WI38 (cell line): Measurements from ENCODE around the gene NEIL3.
"Not testable (repeated sequence)": the region's sequence is repeated elsewhere in the genome, so short reads cannot be mapped to it uniquely, and the experiment has no call there.

Source experiments
- H3K4me3 ChIP-seq: 2 replicates; pipeline ENCODE4 v1.5.1; 2011; ENCODE audit warnings: low read depth, mild to moderate bottlenecking, control low read depth, low read length
- TF ChIP-seq, protein P1 (sequence below): IDR thresholded peaks from 2 replicates; pipeline ENCODE4 v1.5.1; 2012; ENCODE audit warnings: low read depth, mild to moderate bottlenecking, control low read depth, low read length

NEIL3 gene

DNA sequence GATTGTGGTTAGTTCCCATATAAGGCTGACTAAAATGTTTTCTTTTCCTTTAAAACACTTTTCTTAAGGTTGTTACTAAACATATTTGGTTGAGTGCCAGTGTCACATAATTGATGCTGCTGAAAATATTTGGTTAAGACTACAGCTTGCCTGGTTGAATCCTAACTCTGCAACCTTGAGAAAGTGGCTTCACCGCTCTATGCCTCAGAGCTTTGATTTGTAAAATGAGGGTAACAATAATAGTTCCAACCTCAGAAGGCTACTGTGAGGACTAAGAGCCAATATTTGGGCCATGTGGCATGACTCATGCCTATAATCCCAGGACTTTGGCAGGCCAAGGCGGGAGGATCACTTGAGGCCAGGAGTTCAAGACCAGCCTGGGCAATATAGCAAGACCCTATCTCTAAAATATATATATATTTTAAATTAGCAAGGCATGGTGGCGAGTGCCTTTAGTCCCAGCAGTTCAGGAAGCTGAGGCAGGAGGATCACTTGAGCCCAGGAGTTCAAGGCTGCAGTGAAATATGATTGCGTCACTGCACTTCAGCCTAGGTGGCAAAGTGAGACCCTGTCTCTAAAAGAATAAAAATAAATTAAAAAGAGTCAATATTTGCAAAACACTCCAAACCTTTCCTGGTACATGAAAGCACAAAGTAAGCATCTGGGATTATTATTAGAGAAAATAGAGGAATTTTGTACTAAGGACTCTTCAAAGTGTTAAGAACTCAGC is 7.1 kb upstream of the NEIL3 start:
- no peak overlapping the region for H3K4me3 ChIP-seq
- TF ChIP-seq, protein P1, sequence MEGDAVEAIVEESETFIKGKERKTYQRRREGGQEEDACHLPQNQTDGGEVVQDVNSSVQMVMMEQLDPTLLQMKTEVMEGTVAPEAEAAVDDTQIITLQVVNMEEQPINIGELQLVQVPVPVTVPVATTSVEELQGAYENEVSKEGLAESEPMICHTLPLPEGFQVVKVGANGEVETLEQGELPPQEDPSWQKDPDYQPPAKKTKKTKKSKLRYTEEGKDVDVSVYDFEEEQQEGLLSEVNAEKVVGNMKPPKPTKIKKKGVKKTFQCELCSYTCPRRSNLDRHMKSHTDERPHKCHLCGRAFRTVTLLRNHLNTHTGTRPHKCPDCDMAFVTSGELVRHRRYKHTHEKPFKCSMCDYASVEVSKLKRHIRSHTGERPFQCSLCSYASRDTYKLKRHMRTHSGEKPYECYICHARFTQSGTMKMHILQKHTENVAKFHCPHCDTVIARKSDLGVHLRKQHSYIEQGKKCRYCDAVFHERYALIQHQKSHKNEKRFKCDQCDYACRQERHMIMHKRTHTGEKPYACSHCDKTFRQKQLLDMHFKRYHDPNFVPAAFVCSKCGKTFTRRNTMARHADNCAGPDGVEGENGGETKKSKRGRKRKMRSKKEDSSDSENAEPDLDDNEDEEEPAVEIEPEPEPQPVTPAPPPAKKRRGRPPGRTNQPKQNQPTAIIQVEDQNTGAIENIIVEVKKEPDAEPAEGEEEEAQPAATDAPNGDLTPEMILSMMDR = no peak

- H3K4me3 ChIP-seq = no peak overlapping the region
- TF ChIP-seq, protein P1 = no peak
Measured at GRCh38 chr4:177304094-177304493, 5.6 kb upstream of the NEIL3 start.

- H3K4me3 ChIP-seq = not testable (repeated sequence)
Measured at GRCh38 chr4:177304864-177305263, 4.8 kb upstream of the NEIL3 start.

- no peak overlapping the region for H3K4me3 ChIP-seq
- TF ChIP-seq, protein P1 = no peak
Measured at GRCh38 chr4:177308125-177308524, 1.5 kb upstream of the NEIL3 start.

DNA sequence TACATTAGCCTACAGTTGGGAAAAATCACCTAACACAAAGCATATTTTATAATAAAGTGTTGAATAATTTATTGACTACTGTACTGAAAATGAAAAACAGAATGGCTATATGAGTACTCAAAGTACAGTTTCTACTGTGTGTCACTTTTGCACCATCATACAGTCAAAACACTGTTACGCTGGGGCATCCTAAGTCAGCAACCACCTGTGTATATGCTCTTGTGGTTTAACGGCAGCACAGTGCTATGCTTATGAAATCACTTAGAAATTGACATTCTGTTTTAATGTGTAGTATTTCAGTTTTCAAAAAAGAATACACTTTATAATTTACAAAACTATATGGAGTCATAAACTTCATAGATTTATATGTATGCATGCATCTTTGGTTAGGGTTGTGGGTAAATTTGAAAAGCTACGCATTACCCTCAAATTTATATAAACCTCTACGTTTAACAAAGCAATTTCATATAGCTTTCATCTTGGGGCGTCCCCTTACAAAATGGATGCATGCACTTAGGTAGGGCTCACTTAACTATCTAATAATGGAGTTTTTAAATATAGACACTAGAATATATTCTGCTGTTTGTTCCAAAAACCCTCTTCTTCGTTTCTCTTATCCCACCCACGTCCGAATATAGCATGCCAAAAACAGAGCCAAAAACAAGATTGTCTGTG is 690 bp upstream of the NEIL3 start:
- H3K4me3 ChIP-seq = peak overlapping the region; percentile 85
- TF ChIP-seq, protein P1 = no peak

GRCh38 chr4:177311589-177311988 is 1.9 kb downstream of the NEIL3 start:
- H3K4me3 ChIP-seq = no peak overlapping the region
- TF ChIP-seq, protein P1 = no peak

DNA sequence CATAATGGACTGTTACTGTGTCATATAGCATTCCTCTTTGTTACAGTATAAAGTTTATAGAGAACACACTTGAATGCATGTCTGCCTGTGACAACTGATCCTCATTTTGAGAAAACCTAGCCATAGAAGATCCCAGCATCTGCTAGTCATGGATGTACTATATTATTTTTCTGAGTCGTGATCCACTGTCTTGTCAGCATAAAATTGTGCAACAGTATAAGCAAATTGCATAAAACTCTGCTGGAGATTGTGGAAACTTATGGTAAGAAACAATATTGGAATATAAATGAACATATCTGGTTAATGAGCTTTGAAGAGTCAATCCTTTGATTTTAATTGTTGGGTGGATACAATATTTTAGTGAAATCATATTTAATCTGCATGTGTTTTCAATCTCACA is 3.6 kb downstream of the NEIL3 start:
- no peak overlapping the region for H3K4me3 ChIP-seq
- TF ChIP-seq, protein P1 = no peak
